ENCODE measurements around the gene TYW5. TPM values are rescaled to one million over a fixed set of nuclear protein-coding genes. Genes with fewer than 3 reads are reported as not detected.

Gene TYW5
- total and polyA plus RNA-seq, 2 donors (not counting 1 experiment from before 2014, with no cell fraction given): 5.8 to 10.1 TPM

DNA sequence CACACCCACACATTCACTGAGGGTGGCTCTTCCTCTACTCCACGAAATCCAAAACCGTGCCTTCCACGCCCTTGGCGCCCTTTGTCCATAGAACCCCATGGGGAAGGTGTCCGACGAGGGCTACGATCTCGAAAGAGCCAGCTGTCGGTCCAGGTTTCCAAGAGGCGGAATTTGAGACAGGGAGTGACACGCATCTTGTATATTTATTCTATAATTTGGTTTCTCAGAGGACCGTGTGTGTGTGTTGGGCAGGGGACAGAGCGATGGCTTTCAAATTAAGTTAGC, 43.5 kb downstream of the TYW5 start:
- Histone ChIP-seq H3K4me2 (ENCODE audit: extremely low read depth, insufficient read depth, low read length) (peak overlapping the region; percentile 92), H3K27ac (ENCODE audit: insufficient read depth, low read length) (peak overlapping the region; percentile 91), H3K9ac (ENCODE audit: insufficient read depth, low read length) (peak overlapping the region; percentile 95), H3K79me2 (ENCODE audit: control insufficient read depth, insufficient read depth, low read length) (peaks cover 46% of the 10 kb centered on the region), H3K9me3 (ENCODE audit: control insufficient read depth, insufficient read depth, low read depth, low read length) (no peaks in the 10 kb centered on the region), H3K27me3 (ENCODE audit: control insufficient read depth, insufficient read depth, low read length) (no peaks in the 10 kb centered on the region), H3K36me3 (ENCODE audit: control insufficient read depth, insufficient read depth, low read length) (peaks cover 1% of the 10 kb centered on the region), H4K20me1 (ENCODE audit: control insufficient read depth, extremely low read depth, insufficient read depth, low read length) (no peaks in the 10 kb centered on the region), H3K4me3 (replicated peaks in 1 of 4; ENCODE audit: control extremely low read depth in 1 of 4, insufficient read depth in 1 of 4, low read depth in 3 of 4, low read length in 4 of 4) (peak overlapping the region; percentile 77 to 88 (median 84)), H3K4me1 (ENCODE audit: control insufficient read depth, extremely low read depth, insufficient read depth, low read length) (no peaks in the 10 kb centered on the region), H2AFZ (ENCODE audit: low read length) (peak overlapping the region; percentile 87)
- DNase-seq (ENCODE audit: low read depth in 2 of 2): no peak
- TF ChIP-seq, protein P1, sequence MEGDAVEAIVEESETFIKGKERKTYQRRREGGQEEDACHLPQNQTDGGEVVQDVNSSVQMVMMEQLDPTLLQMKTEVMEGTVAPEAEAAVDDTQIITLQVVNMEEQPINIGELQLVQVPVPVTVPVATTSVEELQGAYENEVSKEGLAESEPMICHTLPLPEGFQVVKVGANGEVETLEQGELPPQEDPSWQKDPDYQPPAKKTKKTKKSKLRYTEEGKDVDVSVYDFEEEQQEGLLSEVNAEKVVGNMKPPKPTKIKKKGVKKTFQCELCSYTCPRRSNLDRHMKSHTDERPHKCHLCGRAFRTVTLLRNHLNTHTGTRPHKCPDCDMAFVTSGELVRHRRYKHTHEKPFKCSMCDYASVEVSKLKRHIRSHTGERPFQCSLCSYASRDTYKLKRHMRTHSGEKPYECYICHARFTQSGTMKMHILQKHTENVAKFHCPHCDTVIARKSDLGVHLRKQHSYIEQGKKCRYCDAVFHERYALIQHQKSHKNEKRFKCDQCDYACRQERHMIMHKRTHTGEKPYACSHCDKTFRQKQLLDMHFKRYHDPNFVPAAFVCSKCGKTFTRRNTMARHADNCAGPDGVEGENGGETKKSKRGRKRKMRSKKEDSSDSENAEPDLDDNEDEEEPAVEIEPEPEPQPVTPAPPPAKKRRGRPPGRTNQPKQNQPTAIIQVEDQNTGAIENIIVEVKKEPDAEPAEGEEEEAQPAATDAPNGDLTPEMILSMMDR (conservative IDR thresholded peaks at IDR 0.05 in 1 of 2, IDR thresholded peaks at IDR 0.05 in 1 of 2; ENCODE audit: low read depth in 1 of 2, low read length in 2 of 2): no peak
- no peak for TF ChIP-seq EZH2 (IDR thresholded peaks at IDR 0.05; ENCODE audit: low read length, missing control alignments)

DNA sequence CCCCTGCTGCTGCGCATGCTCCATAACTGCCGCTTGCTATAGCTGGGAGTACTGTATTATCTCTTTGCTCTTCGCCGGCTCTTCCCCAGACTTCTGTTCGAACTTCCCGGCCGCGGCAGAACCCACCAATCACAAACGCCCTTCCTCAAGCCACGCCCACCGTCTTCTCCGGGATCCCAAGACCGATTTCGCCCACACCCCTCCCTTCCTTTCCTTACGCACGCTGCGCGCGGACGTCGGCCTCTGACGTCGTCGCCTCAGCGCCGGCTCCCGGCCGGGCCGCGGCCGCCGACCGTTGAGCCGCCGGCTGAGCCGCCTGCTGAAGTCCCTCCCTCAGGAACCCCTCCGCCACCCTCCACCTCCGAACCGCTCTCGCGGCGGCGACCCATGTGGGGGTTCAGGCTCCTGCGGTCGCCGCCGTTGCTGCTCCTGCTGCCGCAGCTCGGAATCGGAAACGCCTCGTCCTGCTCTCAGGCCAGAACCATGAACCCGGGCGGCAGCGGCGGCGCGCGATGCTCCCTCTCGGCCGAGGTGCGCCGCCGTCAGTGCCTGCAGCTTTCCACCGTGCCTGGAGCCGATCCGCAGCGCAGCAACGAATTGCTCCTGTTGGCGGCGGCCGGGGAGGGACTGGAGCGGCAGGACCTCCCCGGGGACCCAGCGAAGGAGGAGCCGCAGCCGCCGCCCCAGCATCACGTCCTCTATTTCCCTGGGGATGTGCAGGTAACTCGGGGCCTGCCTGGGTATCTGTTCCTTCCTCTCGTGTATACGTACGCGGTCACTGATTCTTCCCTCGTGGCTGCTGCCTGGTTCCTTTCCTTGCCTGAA, 44.0 kb downstream of the TYW5 start, which contains the start of gene C2orf69:
Gene C2orf69, plus strand, starts transcription at position 242 of the 825 bp plus-strand sequence. Its CDS starts 146 bp downstream, at position 388.
- Histone ChIP-seq H4K20me1 (ENCODE audit: control insufficient read depth, extremely low read depth, insufficient read depth, low read length) (no peaks in the 10 kb centered on the region), H3K4me1 (ENCODE audit: control insufficient read depth, extremely low read depth, insufficient read depth, low read length) (no peaks in the 10 kb centered on the region), H3K27me3 (ENCODE audit: control insufficient read depth, insufficient read depth, low read length) (no peaks in the 10 kb centered on the region), H3K9ac (ENCODE audit: insufficient read depth, low read length) (peak within 1 kb of the TSS; percentile 95), H2AFZ (ENCODE audit: low read length) (peak within 1 kb of the TSS; percentile 87), H3K4me3 (replicated peaks in 1 of 4; ENCODE audit: control extremely low read depth in 1 of 4, insufficient read depth in 1 of 4, low read depth in 3 of 4, low read length in 4 of 4) (peak within 1 kb of the TSS; percentile 77 to 88 (median 84)), H3K79me2 (ENCODE audit: control insufficient read depth, insufficient read depth, low read length) (peaks cover 40% of the 10 kb centered on the region), H3K27ac (ENCODE audit: insufficient read depth, low read length) (peak within 1 kb of the TSS; percentile 91), H3K9me3 (ENCODE audit: control insufficient read depth, insufficient read depth, low read depth, low read length) (no peaks in the 10 kb centered on the region), H3K36me3 (ENCODE audit: control insufficient read depth, insufficient read depth, low read length) (no peaks in the 10 kb centered on the region), H3K4me2 (ENCODE audit: extremely low read depth, insufficient read depth, low read length) (peak within 1 kb of the TSS; percentile 92)
- peak; percentile 95 to 97 for DNase-seq (ENCODE audit: low read depth in 2 of 2)
- TF ChIP-seq, protein P1 (conservative IDR thresholded peaks at IDR 0.05 in 1 of 2, IDR thresholded peaks at IDR 0.05 in 1 of 2; ENCODE audit: low read depth in 1 of 2, low read length in 2 of 2): no peak
- TF ChIP-seq EZH2 (IDR thresholded peaks at IDR 0.05; ENCODE audit: low read length, missing control alignments): no peak

DNA sequence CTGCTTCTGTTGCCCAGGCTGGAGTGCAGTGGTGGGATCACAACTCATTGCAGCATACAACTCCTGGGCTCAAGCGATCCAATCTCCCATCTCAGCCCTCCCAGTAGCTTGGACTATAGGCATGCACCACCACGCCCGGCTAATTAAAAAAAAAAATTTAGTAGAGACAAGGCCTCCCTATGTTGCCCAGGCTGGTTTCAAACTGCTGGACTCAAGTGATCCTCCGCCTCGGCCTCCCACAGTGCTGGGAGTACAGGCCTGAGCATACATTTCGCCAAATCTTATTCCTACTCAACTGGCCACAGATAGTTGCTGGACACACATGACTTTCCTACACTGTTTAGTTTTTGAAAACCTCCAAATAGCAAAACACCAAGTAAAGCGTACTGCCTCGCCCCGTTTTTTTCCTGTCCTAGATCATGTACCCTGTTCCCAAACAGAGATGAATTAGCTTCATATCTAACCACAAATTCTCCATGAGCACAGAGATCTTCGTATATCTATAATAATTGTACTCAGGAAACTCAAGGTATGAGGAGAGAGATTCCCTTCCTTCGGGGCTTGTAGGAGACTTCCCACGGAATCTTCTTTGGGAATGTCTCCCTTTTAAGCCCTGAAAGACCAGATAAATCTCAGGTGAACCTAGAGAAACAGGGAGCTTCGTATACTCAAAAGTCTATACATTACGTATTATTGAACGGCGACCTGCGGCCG, 44.8 kb downstream of the TYW5 start:
- peak overlapping the region; percentile 50 for H2AFZ ChIP-seq (ENCODE audit: low read length)
- H3K4me2 ChIP-seq (ENCODE audit: extremely low read depth, insufficient read depth, low read length): peak overlapping the region; percentile 53
- peak overlapping the region; percentile 91 for H3K27ac ChIP-seq (ENCODE audit: insufficient read depth, low read length)
- H3K36me3 ChIP-seq (ENCODE audit: control insufficient read depth, insufficient read depth, low read length): no peaks in the 10 kb centered on the region
- no peak for DNase-seq (ENCODE audit: low read depth in 2 of 2)
- H4K20me1 ChIP-seq (ENCODE audit: control insufficient read depth, extremely low read depth, insufficient read depth, low read length): no peaks in the 10 kb centered on the region
- H3K9ac ChIP-seq (ENCODE audit: insufficient read depth, low read length): no peak overlapping the region
- no peak for TF ChIP-seq EZH2 (IDR thresholded peaks at IDR 0.05; ENCODE audit: low read length, missing control alignments)
- TF ChIP-seq, protein P1 (conservative IDR thresholded peaks at IDR 0.05 in 1 of 2, IDR thresholded peaks at IDR 0.05 in 1 of 2; ENCODE audit: low read depth in 1 of 2, low read length in 2 of 2): no peak
- no peaks in the 10 kb centered on the region for H3K9me3 ChIP-seq (ENCODE audit: control insufficient read depth, insufficient read depth, low read depth, low read length)
- peaks cover 34% of the 10 kb centered on the region for H3K79me2 ChIP-seq (ENCODE audit: control insufficient read depth, insufficient read depth, low read length)
- H3K4me3 ChIP-seq (replicated peaks in 1 of 4; ENCODE audit: control extremely low read depth in 1 of 4, insufficient read depth in 1 of 4, low read depth in 3 of 4, low read length in 4 of 4): peak overlapping the region; percentile 24 to 82 (median 56)
- no peaks in the 10 kb centered on the region for H3K27me3 ChIP-seq (ENCODE audit: control insufficient read depth, insufficient read depth, low read length)
- no peaks in the 10 kb centered on the region for H3K4me1 ChIP-seq (ENCODE audit: control insufficient read depth, extremely low read depth, insufficient read depth, low read length)

All from fibroblast of lung (primary cell).